ENCODE measurements around the gene LPIN1.

DNA sequence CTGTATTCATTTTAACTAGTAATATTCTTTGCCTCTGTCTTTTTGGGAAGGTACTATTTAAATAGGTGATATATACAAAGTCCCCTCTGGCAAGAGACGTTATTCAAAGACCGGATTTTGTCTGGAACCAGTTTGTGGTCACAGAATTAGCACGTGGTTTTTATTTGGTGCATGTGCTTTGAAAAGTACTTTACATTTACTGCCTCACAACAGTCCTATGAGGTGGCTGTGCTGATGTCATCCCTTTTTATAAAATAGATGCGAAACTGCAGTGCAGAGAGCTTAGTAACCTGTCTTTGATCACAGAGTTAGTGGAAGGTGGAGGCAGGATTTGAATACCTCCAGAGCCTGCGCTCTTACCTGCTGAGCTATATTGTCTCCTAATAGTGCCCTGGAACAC lies 4.0 kb downstream of the LPIN1 start:
- TF ChIP-seq CTCF (IDR thresholded peaks at IDR 0.05 in 8 of 11, conservative IDR thresholded peaks at IDR 0.05 in 3 of 11) (no peak), POLR2A (IDR thresholded peaks at IDR 0.05) (no peak)
